GM18520 (cell line): ENCODE data around the gene MICAL3.
"Not testable (repeated sequence)": the region's sequence is repeated elsewhere in the genome, so short reads cannot be mapped to it uniquely, and the experiment has no call there.

Experiments
- ATAC-seq: cut with Tn5 transposase; IDR thresholded peaks from one replicate; pipeline ENCODE4 v1.9.1; 2021; ENCODE audit not compliant: unreplicated experiment

MICAL3 gene

GRCh38 chr22:17892376-17892775 lies 132.0 kb downstream of the MICAL3 start:
- ATAC-seq: no peak

GRCh38 chr22:17891481-17892167 lies 132.7 kb downstream of the MICAL3 start:
- no peak for ATAC-seq

- ATAC-seq: no peak
Measured at GRCh38 chr22:17890892-17891291, 133.5 kb downstream of the MICAL3 start.

GRCh38 chr22:17890245-17890671 lies 134.1 kb downstream of the MICAL3 start:
- no peak for ATAC-seq

- ATAC-seq: no peak
Measured at GRCh38 chr22:17888855-17889254, 135.5 kb downstream of the MICAL3 start.

- no peak for ATAC-seq
Measured at GRCh38 chr22:17888439-17888838, 135.9 kb downstream of the MICAL3 start.

GRCh38 chr22:17884893-17885292 lies 139.5 kb downstream of the MICAL3 start:
- ATAC-seq: no peak

- no peak for ATAC-seq
Measured at GRCh38 chr22:17884084-17884483, 140.3 kb downstream of the MICAL3 start.

GRCh38 chr22:17883356-17883755 lies 141.0 kb downstream of the MICAL3 start:
- ATAC-seq: no peak

- ATAC-seq: no peak
Measured at GRCh38 chr22:17882727-17883126, 141.6 kb downstream of the MICAL3 start.

GRCh38 chr22:17882162-17882561 lies 142.2 kb downstream of the MICAL3 start:
- no peak for ATAC-seq

- no peak for ATAC-seq
Measured at GRCh38 chr22:17881366-17881765, 143.0 kb downstream of the MICAL3 start.

- no peak for ATAC-seq
Measured at GRCh38 chr22:17880468-17880867, 143.9 kb downstream of the MICAL3 start.

GRCh38 chr22:17880020-17880419 lies 144.3 kb downstream of the MICAL3 start:
- no peak for ATAC-seq

GRCh38 chr22:17878941-17879340 lies 145.4 kb downstream of the MICAL3 start:
- ATAC-seq: no peak

GRCh38 chr22:17878186-17878694 lies 146.1 kb downstream of the MICAL3 start:
- no peak for ATAC-seq

- not testable (repeated sequence) for ATAC-seq
Measured at GRCh38 chr22:17876878-17877855, 147.2 kb downstream of the MICAL3 start.

- no peak for ATAC-seq
Measured at GRCh38 chr22:17876306-17876831, 148.0 kb downstream of the MICAL3 start.

GRCh38 chr22:17875631-17876030 lies 148.7 kb downstream of the MICAL3 start:
- no peak for ATAC-seq

- no peak for ATAC-seq
Measured at GRCh38 chr22:17875156-17875555, 149.2 kb downstream of the MICAL3 start.

- ATAC-seq: no peak
Measured at GRCh38 chr22:17874231-17874905, 150.0 kb downstream of the MICAL3 start.
